Fibroblast of lung (primary cell): ENCODE measurements around the gene XRCC3. TPM values are rescaled to one million over a fixed set of nuclear protein-coding genes. Genes with fewer than 3 reads are reported as not detected.
A peak's percentile ranks its signal among the peaks of the same experiment; 100 is the strongest.

Experiments used
- DNase-seq, 2 donors: peaks; one replicate each; pipeline versions ENCODE4 v3.0.0 to v3.0.0-alpha.2; 2010; ENCODE audit warnings: low read depth in 2 of 2
- H2AFZ ChIP-seq: 2 replicates; pipeline ENCODE4 v1.5.1; 2012; ENCODE audit warnings: low read length, control low read depth, inconsistent platforms
- H3K27ac ChIP-seq: 2 replicates; pipeline ENCODE4 v1.5.1; 2011; ENCODE audit warnings: low read length, control low read depth; ENCODE audit not compliant: insufficient read depth
- H3K27me3 ChIP-seq: 2 replicates; pipeline ENCODE4 v1.5.1; 2011; ENCODE audit warnings: mild to moderate bottlenecking, low read length; ENCODE audit not compliant: control insufficient read depth, insufficient read depth
- H3K36me3 ChIP-seq: 2 replicates; pipeline ENCODE4 v1.5.1; 2011; ENCODE audit warnings: low read length; ENCODE audit not compliant: control insufficient read depth, insufficient read depth
- H3K4me1 ChIP-seq: 2 replicates; pipeline ENCODE4 v1.5.1; 2011; ENCODE audit warnings: low read length; ENCODE audit not compliant: control insufficient read depth, insufficient read depth; ENCODE audit errors: extremely low read depth
- H3K4me2 ChIP-seq: 2 replicates; pipeline ENCODE4 v1.5.1; 2011; ENCODE audit warnings: low read length, control low read depth; ENCODE audit not compliant: insufficient read depth; ENCODE audit errors: extremely low read depth
- H3K4me3 ChIP-seq, 4 experiments: fragments of 200-600 bp in 1 of 4; sonication (generic) in 1 of 4; replicated peaks in 1 of 4; 2 replicates each; pipeline ENCODE4 v1.5.1; 2011 to 2016; ENCODE audit warnings: low read length in 4 of 4, low read depth in 3 of 4, mild to moderate bottlenecking in 3 of 4, control low read depth in 2 of 4, inconsistent platforms in 1 of 4, mixed read lengths in 1 of 4; ENCODE audit not compliant: insufficient read depth in 1 of 4; ENCODE audit errors: control extremely low read depth in 1 of 4
- H3K79me2 ChIP-seq: 2 replicates; pipeline ENCODE4 v1.5.1; 2012; ENCODE audit warnings: mild to moderate bottlenecking, low read length, inconsistent platforms; ENCODE audit not compliant: control insufficient read depth, insufficient read depth
- H3K9ac ChIP-seq: 2 replicates; pipeline ENCODE4 v1.5.1; 2011; ENCODE audit warnings: mild to moderate bottlenecking, low read length, control low read depth; ENCODE audit not compliant: insufficient read depth
- H3K9me3 ChIP-seq: 2 replicates; pipeline ENCODE4 v1.5.1; 2012; ENCODE audit warnings: low read depth, low read length; ENCODE audit not compliant: control insufficient read depth, insufficient read depth
- H4K20me1 ChIP-seq: 2 replicates; pipeline ENCODE4 v1.5.1; 2011; ENCODE audit warnings: low read length; ENCODE audit not compliant: control insufficient read depth, insufficient read depth; ENCODE audit errors: extremely low read depth
- CTCF ChIP-seq, 2 donors: IDR thresholded peaks in 1 of 2; conservative IDR thresholded peaks in 1 of 2; 1 replicate in 1 of 2; 2 replicates in 1 of 2; pipeline ENCODE4 v1.5.1; 2011 to 2012; ENCODE audit warnings: low read length in 2 of 2, control low read depth in 1 of 2, inconsistent platforms in 1 of 2, low read depth in 1 of 2, mild to moderate bottlenecking in 1 of 2
- EZH2 ChIP-seq: IDR thresholded peaks from 2 replicates; pipeline ENCODE4 v1.5.1; 2012; ENCODE audit warnings: low read length, control low read depth, mild to moderate bottlenecking; ENCODE audit errors: missing control alignments
- polyA plus RNA-seq, 2 donors: library from polyadenylated mRNA; depleted of rRNA in 1 of 2; stranded (reverse) in 1 of 2; unstranded in 1 of 2; fragments of >200 nt; gene quantifications; 2 replicates each; pipeline ENCODE4 v1.2.1, GENCODE V29; 2011 to 2012; ENCODE audit warnings: missing spikeins in 1 of 2
- total RNA-seq: library from RNA; depleted of rRNA; stranded (reverse); fragments of >200 nt; gene quantifications from 2 replicates; pipeline ENCODE4 v1.2.1, GENCODE V29; 2014

XRCC3 gene
- total and polyA plus RNA-seq, 2 donors (not counting 1 experiment from before 2014, with no cell fraction given), result 4.9 to 9.2 TPM

- no peak for TF ChIP-seq CTCF (conservative IDR thresholded peaks at IDR 0.05 in 1 of 2, IDR thresholded peaks at IDR 0.05 in 1 of 2; ENCODE audit: low read depth in 1 of 2, low read length in 2 of 2)
- no peak for TF ChIP-seq EZH2
- DNase-seq, result no peak
- Histone ChIP-seq H3K27ac (no peak overlapping the region), H3K9me3 (no peaks in the 10 kb centered on the region), H3K4me1 (peaks cover 8% of the 10 kb centered on the region), H3K4me3 (no peak overlapping the region), H3K27me3 (no peaks in the 10 kb centered on the region), H2AFZ (no peak overlapping the region), H3K79me2 (peaks cover 43% of the 10 kb centered on the region), H4K20me1 (no peaks in the 10 kb centered on the region), H3K4me2 (no peak overlapping the region), H3K36me3 (peaks cover 24% of the 10 kb centered on the region), H3K9ac (no peak overlapping the region)
These were observed 47.1 kb downstream of the XRCC3 start for GRCh38 chr14:103668117-103668516.

GRCh38 chr14:103667671-103668070, 47.6 kb downstream of the XRCC3 start:
- H3K4me2 ChIP-seq, result no peak overlapping the region
- no peak overlapping the region for H2AFZ ChIP-seq
- H3K27me3 ChIP-seq, result no peaks in the 10 kb centered on the region
- H3K4me3 ChIP-seq, result no peak overlapping the region
- TF ChIP-seq CTCF (conservative IDR thresholded peaks at IDR 0.05 in 1 of 2, IDR thresholded peaks at IDR 0.05 in 1 of 2; ENCODE audit: low read depth in 1 of 2, low read length in 2 of 2), result no peak
- H3K36me3 ChIP-seq, result peaks cover 26% of the 10 kb centered on the region
- no peak overlapping the region for H3K9ac ChIP-seq
- H3K9me3 ChIP-seq, result no peaks in the 10 kb centered on the region
- no peaks in the 10 kb centered on the region for H4K20me1 ChIP-seq
- peaks cover 9% of the 10 kb centered on the region for H3K4me1 ChIP-seq
- H3K79me2 ChIP-seq, result peaks cover 43% of the 10 kb centered on the region
- peak overlapping the region; percentile 14 for H3K27ac ChIP-seq
- no peak for DNase-seq

GRCh38 chr14:103663506-103663905, 51.7 kb downstream of the XRCC3 start:
- Histone ChIP-seq H3K4me3 (no peak overlapping the region), H2AFZ (no peak overlapping the region), H4K20me1 (no peaks in the 10 kb centered on the region), H3K27ac (peak overlapping the region; percentile 95), H3K36me3 (peaks cover 37% of the 10 kb centered on the region), H3K9ac (peak overlapping the region; percentile 55), H3K4me1 (peaks cover 14% of the 10 kb centered on the region), H3K4me2 (peak overlapping the region; percentile 54), H3K27me3 (no peaks in the 10 kb centered on the region), H3K79me2 (peaks cover 67% of the 10 kb centered on the region), H3K9me3 (no peaks in the 10 kb centered on the region)
- TF ChIP-seq CTCF (conservative IDR thresholded peaks at IDR 0.05 in 1 of 2, IDR thresholded peaks at IDR 0.05 in 1 of 2; ENCODE audit: low read depth in 1 of 2, low read length in 2 of 2) (no peak), EZH2 (no peak)
- DNase-seq, result no peak
